Stimulated activated effector memory CD8-positive, alpha-beta T cell treated with anti-CD3 and anti-CD28 coated beads, Interleukin-12 subunit alpha, Interleukin-12 subunit beta, amount 100 ng/mL, for 72 hours (primary cell): ENCODE measurements around the gene ALKBH4.
"Not testable (repeated sequence)": the region's sequence is repeated elsewhere in the genome, so short reads cannot be mapped to it uniquely, and the experiment has no call there.

Experiments
- ATAC-seq: fragments of 150-1000 bp; cut with Tn5 transposase; 2 replicates; pipeline ENCODE4 v1.10.0; 2021
- DNase-seq, 2 donors: peaks; one replicate each; pipeline ENCODE4 v3.0.0; 2021 to 2022; ENCODE audit warnings: low spot score in 2 of 2
- H3K27ac Mint-ChIP-seq: one replicate; pipeline ENCODE4 v1.8.0; 2022; ENCODE audit warnings: mild to moderate bottlenecking, mixed read lengths
- H3K36me3 Mint-ChIP-seq: one replicate; pipeline ENCODE4 v1.8.0; 2022; ENCODE audit warnings: mild to moderate bottlenecking, mixed read lengths
- H3K4me1 Mint-ChIP-seq: one replicate; pipeline ENCODE4 v1.8.0; 2022; ENCODE audit warnings: mixed read lengths
- H3K4me3 Mint-ChIP-seq: one replicate; pipeline ENCODE4 v1.8.0; 2022; ENCODE audit warnings: mild to moderate bottlenecking, mixed read lengths
- H3K9me3 Mint-ChIP-seq: one replicate; pipeline ENCODE4 v1.8.0; 2022; ENCODE audit warnings: mixed read lengths

The ALKBH4 gene

DNA sequence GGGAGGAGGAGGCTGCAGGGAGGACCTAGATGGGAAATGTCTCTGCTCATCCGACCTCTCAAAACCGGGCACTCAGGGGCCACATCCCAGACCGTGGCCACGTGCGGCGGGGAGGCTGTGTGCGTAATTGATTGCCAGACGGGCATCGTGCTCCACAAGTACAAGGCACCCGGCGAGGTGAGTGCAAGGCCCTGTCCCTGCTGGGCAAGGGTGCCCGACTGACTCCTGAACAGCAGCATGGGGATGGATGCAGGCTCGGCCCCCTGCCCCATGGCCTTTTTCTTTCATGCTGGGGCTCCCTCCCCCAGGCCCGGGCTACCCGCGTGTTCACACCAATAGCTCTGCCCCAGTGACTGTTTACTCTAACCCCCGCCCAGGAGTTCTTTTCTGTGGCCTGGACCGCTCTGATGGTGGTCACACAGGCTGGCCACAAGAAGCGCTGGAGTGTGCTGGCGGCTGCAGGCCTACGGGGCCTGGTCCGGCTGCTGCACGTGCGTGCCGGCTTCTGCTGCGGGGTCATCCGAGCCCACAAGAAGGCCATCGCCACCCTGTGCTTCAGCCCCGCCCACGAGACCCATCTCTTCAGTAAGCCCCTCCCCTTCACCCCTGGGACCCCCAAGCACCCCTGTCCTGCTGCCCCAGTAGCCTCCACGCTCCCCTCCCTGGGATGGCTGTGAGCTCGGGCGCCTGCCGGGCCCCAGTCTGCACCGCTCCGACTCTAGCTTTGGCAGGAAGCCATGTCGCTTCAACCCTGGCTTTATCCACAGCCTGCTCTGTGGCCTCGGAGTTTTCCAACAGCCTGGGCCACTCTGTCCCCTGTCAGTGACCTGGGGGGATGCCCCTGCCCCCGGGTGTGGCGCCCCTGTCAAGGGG is 4.1 kb upstream of the ALKBH4 start:
- Mint-ChIP-seq H3K27ac (no peak overlapping the region), H3K36me3 (peaks cover 45% of the 10 kb centered on the region)
- ATAC-seq: no peak

DNA sequence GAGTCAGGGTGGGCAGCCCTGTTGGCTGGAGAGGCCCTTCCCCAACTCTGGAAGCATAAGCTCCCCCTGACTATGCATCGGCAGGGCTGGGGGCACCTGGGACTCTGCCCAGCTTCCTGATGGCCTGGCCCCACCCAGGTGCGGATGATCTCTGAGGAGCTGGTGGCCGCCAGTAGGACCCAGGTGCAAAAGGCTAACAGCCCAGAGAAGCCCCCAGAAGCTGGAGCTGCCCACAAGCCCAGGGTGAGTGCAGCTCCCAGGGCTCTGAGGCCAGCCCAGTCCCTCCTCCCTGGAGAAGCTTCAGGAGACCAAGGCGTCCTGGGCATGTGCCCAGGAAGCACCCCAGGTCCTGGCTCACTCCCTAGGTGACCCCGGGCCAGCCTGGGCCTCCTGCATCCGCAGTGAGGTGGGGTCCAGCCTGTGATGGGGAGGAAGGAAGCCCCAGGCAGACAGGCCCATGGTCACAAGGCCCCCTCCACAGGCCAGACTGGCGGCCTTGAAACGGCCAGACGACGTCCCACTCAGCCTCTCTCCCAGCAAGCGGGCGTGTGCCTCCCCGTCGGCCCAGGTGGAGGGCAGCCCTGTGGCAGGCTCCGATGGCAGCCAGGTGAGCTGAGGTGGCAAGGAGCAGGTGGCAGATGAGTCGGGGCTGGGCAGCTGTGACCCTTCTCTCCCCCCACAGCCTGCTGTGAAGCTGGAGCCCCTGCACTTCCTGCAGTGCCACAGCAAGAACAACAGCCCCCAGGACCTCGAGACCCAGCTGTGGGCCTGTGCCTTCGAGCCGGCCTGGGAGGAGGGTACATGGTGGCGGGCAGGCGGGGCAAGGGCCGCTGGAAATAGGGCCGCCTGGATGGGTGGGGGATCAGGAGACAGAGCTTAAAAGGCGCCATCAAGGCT is 3.2 kb upstream of the ALKBH4 start:
- Mint-ChIP-seq H3K4me3 (no peak overlapping the region), H3K4me1 (peaks cover 30% of the 10 kb centered on the region), H3K9me3 (no peaks in the 10 kb centered on the region), H3K27ac (no peak overlapping the region), H3K36me3 (peaks cover 38% of the 10 kb centered on the region)
- no peak for ATAC-seq
- no peak for DNase-seq

More for the DNA sequence above, 4.1 kb upstream of the ALKBH4 start:
- H3K4me1 Mint-ChIP-seq: peaks cover 26% of the 10 kb centered on the region
- H3K9me3 Mint-ChIP-seq: no peaks in the 10 kb centered on the region
- H3K4me3 Mint-ChIP-seq: no peak overlapping the region
- no peak for DNase-seq

DNA sequence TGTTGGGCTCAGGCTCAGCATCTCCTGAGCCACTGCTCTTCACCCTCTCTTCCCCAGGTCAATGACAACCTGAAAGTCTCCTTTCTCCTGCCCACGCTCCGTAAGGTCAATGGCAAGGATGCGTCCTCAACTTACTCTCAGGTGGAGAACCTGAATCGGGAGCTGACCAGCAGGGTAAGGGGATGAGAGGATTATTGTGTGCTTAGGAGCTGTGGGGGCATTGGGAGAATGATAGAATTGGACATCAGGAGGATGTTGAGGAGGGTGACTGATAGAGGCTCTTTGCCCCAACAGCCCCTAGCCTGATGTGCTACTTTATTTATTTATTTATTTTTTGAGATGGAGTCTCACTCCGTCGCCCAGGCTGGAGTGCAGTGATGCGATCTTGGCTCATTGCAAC is 1.4 kb upstream of the ALKBH4 start:
- no peaks in the 10 kb centered on the region for H3K9me3 Mint-ChIP-seq
- peak overlapping the region; percentile 88 for H3K4me3 Mint-ChIP-seq
- no peak for DNase-seq
- peaks cover 37% of the 10 kb centered on the region for H3K4me1 Mint-ChIP-seq
- ATAC-seq: no peak
- no peak overlapping the region for H3K27ac Mint-ChIP-seq
- H3K36me3 Mint-ChIP-seq: peaks cover 31% of the 10 kb centered on the region

DNA sequence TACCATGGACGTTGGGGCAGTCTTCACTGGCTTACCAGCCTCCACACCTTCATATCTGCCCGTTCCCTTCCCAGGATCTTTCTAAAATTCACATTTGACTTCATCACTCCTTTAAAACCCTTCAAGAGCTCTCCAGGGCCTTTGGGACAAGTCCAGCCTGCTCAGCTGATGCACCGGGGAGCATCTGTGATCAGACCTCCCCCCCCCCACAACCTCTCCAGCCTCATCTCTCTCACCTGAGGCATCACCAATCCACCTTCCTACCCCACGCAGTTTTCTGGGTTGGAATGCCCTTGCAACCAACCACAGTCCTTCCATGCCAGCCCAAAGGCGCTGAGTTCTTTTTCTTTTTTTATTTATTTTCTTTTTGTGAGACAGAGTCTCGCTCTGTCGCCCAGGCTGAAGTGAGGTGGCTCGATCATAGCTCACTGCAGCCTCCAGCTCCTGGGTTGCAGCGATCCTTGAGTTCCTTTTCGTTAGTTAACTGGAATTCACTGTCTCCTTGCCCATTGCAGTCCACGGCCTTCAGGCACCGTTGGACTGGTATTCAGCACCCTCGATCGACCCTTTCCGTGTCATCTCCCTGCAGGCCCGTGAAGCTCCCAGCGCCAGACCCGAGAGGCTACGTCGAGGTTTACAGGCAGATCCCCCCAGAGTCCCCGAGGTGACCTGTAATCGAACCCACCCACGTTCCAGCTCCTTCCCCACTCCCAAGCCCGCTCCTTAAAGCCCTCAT is 654 bp downstream of the ALKBH4 start:
- ATAC-seq: no peak
- H3K36me3 Mint-ChIP-seq: peaks cover 27% of the 10 kb centered on the region

DNA sequence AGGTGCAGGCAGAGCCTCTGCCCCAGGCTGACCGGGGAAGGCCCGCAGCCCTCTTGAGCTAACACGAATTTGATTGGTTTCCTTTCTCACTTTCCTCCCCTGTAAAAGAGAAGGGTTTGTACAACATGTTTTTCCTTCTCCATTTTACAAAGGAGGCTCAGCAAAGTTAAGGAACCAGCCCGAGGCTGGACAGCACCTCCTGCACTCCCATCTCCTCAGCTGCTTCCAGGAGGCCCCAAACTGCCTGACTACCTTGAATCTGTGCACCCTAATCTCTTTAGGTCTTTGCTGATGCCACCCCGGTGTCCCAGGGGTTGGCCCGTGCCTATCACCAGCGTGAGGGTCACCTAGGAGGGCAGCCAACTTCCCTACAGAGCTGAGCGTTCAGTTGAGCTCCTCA is 4.2 kb downstream of the ALKBH4 start:
- Mint-ChIP-seq H3K4me3 (no peak overlapping the region), H3K9me3 (no peaks in the 10 kb centered on the region), H3K36me3 (peaks cover 42% of the 10 kb centered on the region)

More for the DNA sequence above, 654 bp downstream of the ALKBH4 start:
- no peak for DNase-seq
- Mint-ChIP-seq H3K27ac (peak overlapping the region; percentile 90), H3K4me1 (peaks cover 37% of the 10 kb centered on the region), H3K4me3 (peak overlapping the region; percentile 88), H3K9me3 (no peaks in the 10 kb centered on the region)

DNA sequence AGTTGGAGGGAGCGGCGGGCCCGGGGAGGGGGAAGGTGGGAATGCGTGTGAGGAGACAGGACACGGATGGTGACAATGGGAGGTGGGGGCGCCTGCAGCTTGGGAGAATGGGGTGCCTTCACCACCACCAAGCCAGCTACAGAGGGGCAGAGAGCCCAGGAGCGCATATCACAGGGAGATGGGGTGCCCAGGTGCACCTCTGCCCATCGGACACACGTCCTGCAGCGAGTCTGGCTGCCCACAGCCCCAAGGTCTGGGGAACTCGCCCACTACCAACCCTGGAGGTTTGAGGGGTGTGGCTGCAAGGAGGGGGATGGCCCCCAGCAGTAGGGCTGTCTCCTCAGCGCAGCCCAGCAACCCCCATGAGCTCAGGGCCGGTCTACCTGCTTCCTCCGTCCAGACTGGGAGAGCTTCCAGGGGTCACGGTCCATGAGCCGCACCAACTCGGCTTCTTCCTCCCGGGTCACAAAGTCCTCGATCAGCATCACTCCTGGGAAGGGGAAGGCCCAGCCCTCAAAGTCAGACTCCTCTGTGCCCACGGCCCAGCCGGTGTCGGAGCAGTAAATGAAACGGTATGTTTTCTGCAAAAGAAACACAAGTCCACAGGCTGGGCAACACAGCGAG is 5.3 kb downstream of the ALKBH4 start:
- Mint-ChIP-seq H3K4me3 (no peak overlapping the region), H3K36me3 (peaks cover 42% of the 10 kb centered on the region), H3K27ac (no peak overlapping the region), H3K4me1 (peaks cover 22% of the 10 kb centered on the region), H3K9me3 (no peaks in the 10 kb centered on the region)
- no peak for DNase-seq
- ATAC-seq: no peak

More for the DNA sequence above, 4.2 kb downstream of the ALKBH4 start:
- Mint-ChIP-seq H3K4me1 (peaks cover 23% of the 10 kb centered on the region), H3K27ac (peak overlapping the region; percentile 72)
- ATAC-seq: no peak
- DNase-seq: no peak

DNA sequence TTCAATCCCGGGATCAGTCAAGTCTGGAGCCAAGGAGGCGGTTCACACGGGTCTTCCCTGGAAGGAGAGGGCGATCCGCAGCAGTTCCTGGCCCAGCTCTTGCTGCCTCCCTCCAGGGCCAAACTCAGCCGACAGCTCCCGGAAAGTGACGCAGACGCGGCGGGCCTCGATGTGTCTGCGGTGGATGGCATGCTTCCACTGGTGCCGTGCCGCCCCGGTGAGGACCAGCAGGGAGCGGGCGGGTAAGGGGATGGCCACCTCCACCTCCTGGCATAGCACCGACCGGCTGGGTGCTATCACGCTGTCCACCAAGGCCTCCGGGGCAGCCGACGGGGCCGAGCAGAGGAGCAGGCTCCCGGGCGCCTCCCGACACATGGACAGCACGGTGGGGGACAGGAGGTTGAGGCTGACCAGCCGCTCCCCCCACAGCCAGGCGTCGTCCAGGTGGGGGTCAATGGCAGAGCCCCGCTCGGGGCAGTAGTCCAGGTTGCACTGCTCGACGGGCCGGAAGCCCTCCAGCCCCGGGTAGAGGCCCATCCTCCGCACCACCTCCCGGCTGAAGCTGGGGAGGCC is 7.2 kb downstream of the ALKBH4 start:
- Mint-ChIP-seq H3K27ac (no peak overlapping the region), H3K36me3 (peaks cover 42% of the 10 kb centered on the region), H3K9me3 (no peaks in the 10 kb centered on the region), H3K4me1 (peaks cover 8% of the 10 kb centered on the region), H3K4me3 (no peak overlapping the region)
- ATAC-seq (no peak), DNase-seq (no peak)

DNA sequence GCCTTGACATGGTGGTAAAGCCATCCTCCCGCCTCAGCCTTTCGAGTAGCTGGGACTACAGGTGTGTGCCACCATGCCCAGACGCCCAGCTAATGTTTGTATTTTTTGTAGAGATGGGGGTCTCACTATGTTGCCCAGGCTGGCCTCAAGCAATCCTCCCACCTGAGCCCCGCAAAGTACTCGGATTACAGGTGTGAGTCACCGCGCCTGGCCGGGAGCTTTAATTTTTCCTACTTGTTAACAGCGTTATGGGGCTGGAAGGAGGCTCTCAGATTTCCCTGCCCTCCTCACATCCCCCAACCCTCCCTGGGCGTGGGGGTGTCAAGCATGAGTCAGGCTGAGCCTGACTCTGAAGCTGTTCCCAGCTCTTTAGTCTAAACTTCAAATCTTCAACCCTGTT is 8.3 kb downstream of the ALKBH4 start:
- Mint-ChIP-seq H3K4me1 (no peaks in the 10 kb centered on the region), H3K9me3 (no peaks in the 10 kb centered on the region)
- ATAC-seq: no peak

DNA sequence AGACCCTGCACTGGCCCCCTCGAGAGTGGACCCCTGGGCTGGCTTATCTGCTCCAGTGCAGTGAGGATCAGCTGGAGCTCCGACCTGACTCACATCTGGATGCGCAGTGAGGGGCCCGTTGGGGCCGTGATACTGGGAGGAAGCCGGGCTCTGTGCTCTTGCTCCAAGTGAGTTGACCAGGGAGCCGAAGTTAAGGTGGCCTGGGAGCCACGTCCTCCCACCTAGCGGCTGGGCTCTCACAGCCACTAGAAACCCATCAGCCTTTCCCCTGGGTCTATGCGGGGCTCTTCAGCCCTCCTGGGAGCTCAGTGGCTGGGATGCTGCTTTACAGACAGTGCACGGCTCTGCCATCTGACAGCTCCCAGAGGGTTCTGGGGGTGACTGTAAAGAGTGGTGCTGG is 9.1 kb downstream of the ALKBH4 start:
- Mint-ChIP-seq H3K4me1 (no peaks in the 10 kb centered on the region), H3K27ac (no peak overlapping the region), H3K9me3 (no peaks in the 10 kb centered on the region), H3K36me3 (peaks cover 37% of the 10 kb centered on the region), H3K4me3 (no peak overlapping the region)
- ATAC-seq: no peak
- DNase-seq: no peak

More for the DNA sequence above, 8.3 kb downstream of the ALKBH4 start:
- no peak for DNase-seq
- H3K27ac Mint-ChIP-seq: no peak overlapping the region
- H3K4me3 Mint-ChIP-seq: no peak overlapping the region
- H3K36me3 Mint-ChIP-seq: peaks cover 37% of the 10 kb centered on the region

DNA sequence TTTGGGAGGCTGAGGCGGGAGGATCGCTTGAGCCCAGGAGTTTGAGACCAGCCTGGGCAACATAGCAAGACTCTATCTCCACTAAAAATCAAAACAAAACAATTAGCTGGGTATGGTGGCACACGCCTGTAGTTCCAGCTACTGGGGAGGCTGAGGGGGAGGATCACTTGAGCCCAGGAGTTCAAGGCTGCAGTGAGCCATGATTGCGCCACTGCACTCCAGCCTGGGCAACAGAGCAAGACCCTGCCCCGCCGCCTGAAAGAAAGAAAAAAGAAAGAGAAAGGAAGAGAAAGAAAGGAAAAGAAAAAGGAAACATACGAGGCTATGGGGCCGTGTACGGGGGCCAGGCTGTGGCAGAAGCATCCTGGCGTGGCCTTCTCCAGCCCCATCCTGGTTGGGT is 9.7 kb downstream of the ALKBH4 start:
- ATAC-seq, H3K4me3 Mint-ChIP-seq, H3K4me1 Mint-ChIP-seq, DNase-seq, H3K9me3 Mint-ChIP-seq: not testable (repeated sequence)
- Mint-ChIP-seq H3K36me3 (peaks cover 37% of the 10 kb centered on the region), H3K27ac (peak overlapping the region; percentile 81)

DNA sequence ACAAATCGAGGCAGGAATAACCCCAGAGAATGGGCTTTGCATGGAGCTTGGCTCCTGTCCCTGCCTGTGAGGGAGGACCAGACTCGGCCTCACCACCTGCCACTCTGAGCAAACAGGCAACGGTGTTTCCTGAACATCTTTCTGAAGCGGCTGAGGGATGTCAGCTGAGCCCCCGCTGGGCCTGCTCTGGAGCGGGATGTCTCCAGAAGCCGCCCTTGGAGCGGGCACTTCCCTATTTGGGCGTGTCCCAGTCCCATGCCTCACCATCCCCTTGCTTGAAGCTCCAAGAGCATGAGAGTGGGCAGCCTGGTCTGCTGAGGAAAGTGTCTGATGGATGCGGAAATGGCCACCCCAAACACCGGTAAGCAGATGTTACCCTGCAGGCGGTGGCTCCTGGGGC is 10.2 kb downstream of the ALKBH4 start:
- no peak overlapping the region for H3K4me3 Mint-ChIP-seq
- peak overlapping the region; percentile 81 for H3K27ac Mint-ChIP-seq
- H3K36me3 Mint-ChIP-seq: peaks cover 33% of the 10 kb centered on the region
- no peaks in the 10 kb centered on the region for H3K4me1 Mint-ChIP-seq
- ATAC-seq (no peak), DNase-seq (no peak)
- no peaks in the 10 kb centered on the region for H3K9me3 Mint-ChIP-seq

DNA sequence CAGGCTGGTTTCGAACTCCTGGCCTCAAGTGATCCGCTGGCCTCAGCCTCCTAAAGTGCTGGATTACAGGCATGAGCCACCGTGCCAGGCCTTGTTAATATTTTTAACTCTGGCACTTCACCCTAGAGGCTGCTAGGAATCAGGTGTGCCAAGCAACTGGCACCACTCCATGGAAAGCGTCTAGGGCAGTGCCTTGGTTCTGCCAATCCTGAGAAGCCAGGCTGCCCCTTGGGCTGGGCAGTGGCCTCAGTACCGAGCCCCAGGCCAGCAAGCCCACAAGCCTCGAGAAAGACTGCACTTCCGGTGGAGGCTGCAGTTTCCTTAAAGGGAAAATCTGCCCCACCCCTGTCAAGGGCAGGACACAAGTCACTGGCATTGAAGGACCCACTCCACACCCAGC is 11.3 kb downstream of the ALKBH4 start:
- Mint-ChIP-seq H3K4me1 (no peaks in the 10 kb centered on the region), H3K9me3 (no peaks in the 10 kb centered on the region), H3K4me3 (no peak overlapping the region), H3K27ac (no peak overlapping the region), H3K36me3 (peaks cover 31% of the 10 kb centered on the region)
- DNase-seq: no peak
- ATAC-seq: no peak

DNA sequence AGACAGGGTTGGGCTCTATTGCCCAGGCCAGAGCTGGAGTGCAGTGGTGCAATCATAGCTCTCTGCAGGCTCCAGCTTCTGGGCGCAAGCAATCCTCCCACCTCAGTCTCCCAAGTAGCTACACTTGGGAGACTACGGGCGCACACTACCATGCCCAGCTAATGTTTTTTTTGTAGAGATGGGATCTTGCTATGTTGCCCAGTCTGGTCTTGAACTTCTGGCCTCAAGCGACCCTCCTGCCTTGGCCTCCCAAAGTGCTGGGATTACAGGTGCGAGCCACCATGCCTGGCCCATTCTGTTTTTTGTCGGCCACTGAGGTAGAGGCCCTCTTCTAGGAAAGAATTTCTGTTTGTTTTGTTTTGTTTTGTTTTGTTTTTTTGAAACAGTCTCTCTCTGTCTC is 12.2 kb downstream of the ALKBH4 start:
- no peak for DNase-seq
- Mint-ChIP-seq H3K9me3 (no peaks in the 10 kb centered on the region), H3K27ac (no peak overlapping the region), H3K4me3 (no peak overlapping the region), H3K4me1 (no peaks in the 10 kb centered on the region), H3K36me3 (peaks cover 25% of the 10 kb centered on the region)
- no peak for ATAC-seq

DNA sequence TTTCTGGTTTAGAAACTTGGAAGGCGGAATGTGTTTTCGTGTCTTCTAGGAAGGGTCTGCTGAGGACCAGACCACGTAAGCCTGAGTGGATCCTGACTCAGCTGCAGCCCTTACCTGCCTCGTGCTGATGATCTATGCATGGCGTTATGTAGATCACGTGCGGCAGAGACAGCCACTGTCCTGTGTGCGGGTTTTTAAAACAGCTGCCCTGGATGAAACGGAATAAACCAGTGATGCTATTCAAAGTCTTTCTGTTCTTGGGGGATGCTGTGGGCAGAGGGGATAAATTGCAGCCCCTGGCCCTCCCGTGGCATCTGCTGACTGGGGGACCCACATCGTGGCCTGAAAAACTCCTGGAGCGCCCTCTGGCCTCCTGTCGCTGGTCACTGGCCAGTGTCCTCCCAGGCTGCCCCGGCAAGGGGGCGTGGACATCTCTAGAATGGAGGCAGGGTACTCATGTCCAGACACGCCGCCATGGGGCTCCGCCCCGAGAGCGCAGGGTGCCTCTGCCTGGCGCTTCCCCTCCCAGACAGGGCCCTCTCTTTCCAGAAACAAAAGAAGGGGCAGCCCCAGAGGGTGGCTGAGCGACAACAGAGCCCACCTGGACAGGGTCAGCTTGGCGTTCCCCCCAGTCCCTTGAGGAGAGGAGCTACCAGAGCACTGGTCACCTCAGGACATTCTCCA is 13.2 kb downstream of the ALKBH4 start:
- Mint-ChIP-seq H3K4me1 (no peaks in the 10 kb centered on the region), H3K9me3 (no peaks in the 10 kb centered on the region), H3K27ac (no peak overlapping the region), H3K4me3 (no peak overlapping the region), H3K36me3 (peaks cover 23% of the 10 kb centered on the region)
- no peak for DNase-seq
- no peak for ATAC-seq
